OCI-LY1 (cell line): Measurements from ENCODE around the gene NTRK3.

Source experiments
- EZH2 ChIP-seq: fragments of 200-600 bp; sonication (generic), shearing (Covaris generic); IDR thresholded peaks from 2 replicates; pipeline ENCODE4 v1.8.0; 2017; ENCODE audit warnings: borderline replicate concordance, mixed run types, mild to moderate bottlenecking, antibody characterized with exemption, low read length, moderate library complexity, mixed read lengths
- TF ChIP-seq, protein P1 (sequence below): fragments of 200-600 bp; sonication (generic), shearing (Covaris generic); IDR thresholded peaks from 2 replicates; pipeline ENCODE4 v1.5.1; 2017; ENCODE audit warnings: mild to moderate bottlenecking, antibody characterized with exemption, low read length, moderate library complexity, mixed read lengths

DNA sequence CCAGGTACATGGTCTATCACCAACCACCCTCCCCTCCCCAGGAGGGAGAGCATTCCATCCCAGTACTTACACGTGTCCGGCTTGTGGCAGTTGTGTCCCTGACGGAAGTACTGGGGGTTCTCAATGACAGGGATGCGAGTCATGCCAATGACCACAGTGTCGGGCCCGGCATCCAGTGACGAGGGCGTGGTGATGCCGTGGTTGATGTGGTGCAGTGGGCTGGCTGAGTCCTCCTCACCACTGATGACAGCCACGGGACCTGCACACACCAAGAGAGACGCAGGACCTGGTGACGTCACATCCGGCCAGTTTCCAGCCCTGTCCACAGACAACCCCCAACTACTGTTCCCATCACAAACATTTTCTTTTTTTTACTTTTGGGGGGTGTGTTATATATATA is 223.8 kb downstream of the NTRK3 start:
- TF ChIP-seq, protein P1, sequence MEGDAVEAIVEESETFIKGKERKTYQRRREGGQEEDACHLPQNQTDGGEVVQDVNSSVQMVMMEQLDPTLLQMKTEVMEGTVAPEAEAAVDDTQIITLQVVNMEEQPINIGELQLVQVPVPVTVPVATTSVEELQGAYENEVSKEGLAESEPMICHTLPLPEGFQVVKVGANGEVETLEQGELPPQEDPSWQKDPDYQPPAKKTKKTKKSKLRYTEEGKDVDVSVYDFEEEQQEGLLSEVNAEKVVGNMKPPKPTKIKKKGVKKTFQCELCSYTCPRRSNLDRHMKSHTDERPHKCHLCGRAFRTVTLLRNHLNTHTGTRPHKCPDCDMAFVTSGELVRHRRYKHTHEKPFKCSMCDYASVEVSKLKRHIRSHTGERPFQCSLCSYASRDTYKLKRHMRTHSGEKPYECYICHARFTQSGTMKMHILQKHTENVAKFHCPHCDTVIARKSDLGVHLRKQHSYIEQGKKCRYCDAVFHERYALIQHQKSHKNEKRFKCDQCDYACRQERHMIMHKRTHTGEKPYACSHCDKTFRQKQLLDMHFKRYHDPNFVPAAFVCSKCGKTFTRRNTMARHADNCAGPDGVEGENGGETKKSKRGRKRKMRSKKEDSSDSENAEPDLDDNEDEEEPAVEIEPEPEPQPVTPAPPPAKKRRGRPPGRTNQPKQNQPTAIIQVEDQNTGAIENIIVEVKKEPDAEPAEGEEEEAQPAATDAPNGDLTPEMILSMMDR, result no peak
- TF ChIP-seq EZH2, result no peak
